OCI-LY1 (cell line): ENCODE results near the gene GALNT10.

ENCODE experiments used
- CTCF ChIP-seq: fragments of 200-600 bp; sonication (generic), shearing (Covaris generic); IDR thresholded peaks from 2 replicates; pipeline ENCODE4 v1.5.1; 2017; ENCODE audit warnings: mild to moderate bottlenecking, antibody characterized with exemption, low read length, moderate library complexity, mixed read lengths
- EZH2 ChIP-seq: fragments of 200-600 bp; sonication (generic), shearing (Covaris generic); IDR thresholded peaks from 2 replicates; pipeline ENCODE4 v1.8.0; 2017; ENCODE audit warnings: borderline replicate concordance, mixed run types, mild to moderate bottlenecking, antibody characterized with exemption, low read length, moderate library complexity, mixed read lengths

GRCh38 chr5:154191467-154192261, 1.1 kb downstream of the GALNT10 start:
- TF ChIP-seq CTCF (no peak), EZH2 (no peak)
